Panc1 (cell line): ENCODE data around the gene C2orf42.
"Not testable (repeated sequence)": the region's sequence is repeated elsewhere in the genome, so short reads cannot be mapped to it uniquely, and the experiment has no call there.

ENCODE experiments used
- POLR2AphosphoS5 ChIP-seq: IDR thresholded peaks from 2 replicates; pipeline ENCODE4 v1.6.1; 2012; ENCODE audit warnings: mild to moderate bottlenecking, low read depth, low read length, moderate library complexity
- SIN3A ChIP-seq: IDR thresholded peaks from 2 replicates; pipeline ENCODE4 v1.6.1; 2012; ENCODE audit warnings: low read depth, mild to moderate bottlenecking, low read length, moderate library complexity, borderline replicate concordance; ENCODE audit not compliant: insufficient read depth
- TCF7L2 ChIP-seq: IDR thresholded peaks from 2 replicates; pipeline ENCODE4 v1.6.1; 2011; ENCODE audit warnings: mild to moderate bottlenecking, low read depth, low read length, inconsistent platforms
- TF ChIP-seq, protein P1 (sequence below): fragments of 450-650 bp; IDR thresholded peaks from 2 replicates; pipeline ENCODE4 v1.5.1; 2017; ENCODE audit warnings: mild to moderate bottlenecking
- TF ChIP-seq, protein P2 (sequence below), 2 experiments: IDR thresholded peaks; 2 replicates each; pipeline ENCODE4 v1.6.1; 2011 to 2012; ENCODE audit warnings: low read depth in 2 of 2, control low read depth in 1 of 2, low read length in 1 of 2, mild to moderate bottlenecking in 1 of 2, moderate library complexity in 1 of 2; ENCODE audit not compliant: insufficient read depth in 1 of 2

DNA sequence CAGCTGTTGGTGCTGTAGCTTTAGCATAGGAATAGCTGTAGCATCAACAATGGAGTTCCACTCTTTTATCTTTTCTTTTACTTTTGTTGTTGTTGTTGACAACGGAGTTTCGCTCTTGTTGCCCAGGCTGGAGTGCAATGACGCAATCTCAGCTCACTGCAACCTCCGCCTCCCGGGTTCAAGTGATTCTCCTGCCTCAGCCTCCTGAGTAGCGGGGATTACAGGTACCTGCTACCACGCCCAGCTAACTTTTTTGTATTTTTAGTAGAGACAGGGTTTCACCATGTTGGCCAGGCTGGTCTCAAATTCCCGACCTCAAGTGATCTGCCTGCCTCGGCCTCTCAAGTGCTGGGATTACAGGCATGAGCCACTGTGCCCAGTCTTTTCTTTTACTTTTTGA, 3.6 kb downstream of the C2orf42 start:
- TF ChIP-seq, protein P1, sequence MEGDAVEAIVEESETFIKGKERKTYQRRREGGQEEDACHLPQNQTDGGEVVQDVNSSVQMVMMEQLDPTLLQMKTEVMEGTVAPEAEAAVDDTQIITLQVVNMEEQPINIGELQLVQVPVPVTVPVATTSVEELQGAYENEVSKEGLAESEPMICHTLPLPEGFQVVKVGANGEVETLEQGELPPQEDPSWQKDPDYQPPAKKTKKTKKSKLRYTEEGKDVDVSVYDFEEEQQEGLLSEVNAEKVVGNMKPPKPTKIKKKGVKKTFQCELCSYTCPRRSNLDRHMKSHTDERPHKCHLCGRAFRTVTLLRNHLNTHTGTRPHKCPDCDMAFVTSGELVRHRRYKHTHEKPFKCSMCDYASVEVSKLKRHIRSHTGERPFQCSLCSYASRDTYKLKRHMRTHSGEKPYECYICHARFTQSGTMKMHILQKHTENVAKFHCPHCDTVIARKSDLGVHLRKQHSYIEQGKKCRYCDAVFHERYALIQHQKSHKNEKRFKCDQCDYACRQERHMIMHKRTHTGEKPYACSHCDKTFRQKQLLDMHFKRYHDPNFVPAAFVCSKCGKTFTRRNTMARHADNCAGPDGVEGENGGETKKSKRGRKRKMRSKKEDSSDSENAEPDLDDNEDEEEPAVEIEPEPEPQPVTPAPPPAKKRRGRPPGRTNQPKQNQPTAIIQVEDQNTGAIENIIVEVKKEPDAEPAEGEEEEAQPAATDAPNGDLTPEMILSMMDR = not testable (repeated sequence)
- TF ChIP-seq, protein P2, sequence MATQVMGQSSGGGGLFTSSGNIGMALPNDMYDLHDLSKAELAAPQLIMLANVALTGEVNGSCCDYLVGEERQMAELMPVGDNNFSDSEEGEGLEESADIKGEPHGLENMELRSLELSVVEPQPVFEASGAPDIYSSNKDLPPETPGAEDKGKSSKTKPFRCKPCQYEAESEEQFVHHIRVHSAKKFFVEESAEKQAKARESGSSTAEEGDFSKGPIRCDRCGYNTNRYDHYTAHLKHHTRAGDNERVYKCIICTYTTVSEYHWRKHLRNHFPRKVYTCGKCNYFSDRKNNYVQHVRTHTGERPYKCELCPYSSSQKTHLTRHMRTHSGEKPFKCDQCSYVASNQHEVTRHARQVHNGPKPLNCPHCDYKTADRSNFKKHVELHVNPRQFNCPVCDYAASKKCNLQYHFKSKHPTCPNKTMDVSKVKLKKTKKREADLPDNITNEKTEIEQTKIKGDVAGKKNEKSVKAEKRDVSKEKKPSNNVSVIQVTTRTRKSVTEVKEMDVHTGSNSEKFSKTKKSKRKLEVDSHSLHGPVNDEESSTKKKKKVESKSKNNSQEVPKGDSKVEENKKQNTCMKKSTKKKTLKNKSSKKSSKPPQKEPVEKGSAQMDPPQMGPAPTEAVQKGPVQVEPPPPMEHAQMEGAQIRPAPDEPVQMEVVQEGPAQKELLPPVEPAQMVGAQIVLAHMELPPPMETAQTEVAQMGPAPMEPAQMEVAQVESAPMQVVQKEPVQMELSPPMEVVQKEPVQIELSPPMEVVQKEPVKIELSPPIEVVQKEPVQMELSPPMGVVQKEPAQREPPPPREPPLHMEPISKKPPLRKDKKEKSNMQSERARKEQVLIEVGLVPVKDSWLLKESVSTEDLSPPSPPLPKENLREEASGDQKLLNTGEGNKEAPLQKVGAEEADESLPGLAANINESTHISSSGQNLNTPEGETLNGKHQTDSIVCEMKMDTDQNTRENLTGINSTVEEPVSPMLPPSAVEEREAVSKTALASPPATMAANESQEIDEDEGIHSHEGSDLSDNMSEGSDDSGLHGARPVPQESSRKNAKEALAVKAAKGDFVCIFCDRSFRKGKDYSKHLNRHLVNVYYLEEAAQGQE (IDR thresholded peaks at IDR 0.05; ENCODE audit: insufficient read depth in 1 of 2, low read depth in 2 of 2, low read length in 1 of 2) = not testable (repeated sequence)
- not testable (repeated sequence) for TF ChIP-seq POLR2AphosphoS5, SIN3A, TCF7L2
